Natural killer cell (primary cell): Measurements from ENCODE around the gene KLHL8. TPM values are rescaled to one million over a fixed set of nuclear protein-coding genes. Genes with fewer than 3 reads are reported as not detected.

Experiments
- ATAC-seq, 3 donors: fragments of 150-1000 bp in 2 of 3; fragments of 200-7000 bp in 1 of 3; cut with Tn5 transposase; 1 replicate in 1 of 3; 2 replicates in 2 of 3; pipeline ENCODE4 v1.10.0; 2021; ENCODE audit warnings: mild to moderate bottlenecking in 2 of 3, moderate library complexity in 2 of 3
- DNase-seq, 2 donors: peaks; one replicate each; pipeline versions ENCODE4 v3.0.0 to v3.0.0-alpha.2; 2013 to 2021; ENCODE audit warnings: mixed read lengths in 1 of 2
- H3K27ac ChIP-seq: one replicate; pipeline ENCODE4 v1.5.1; 2013; ENCODE audit warnings: mild to moderate bottlenecking, low read length
- H3K27me3 ChIP-seq: one replicate; pipeline ENCODE4 v1.6.1; 2013; ENCODE audit warnings: low read length; ENCODE audit not compliant: control insufficient read depth, insufficient read depth
- H3K36me3 ChIP-seq: one replicate; pipeline ENCODE4 v1.6.1; 2013; ENCODE audit warnings: low read length; ENCODE audit not compliant: control insufficient read depth, insufficient read depth
- H3K4me1 ChIP-seq: one replicate; pipeline ENCODE4 v1.6.1; 2013; ENCODE audit warnings: low read length; ENCODE audit not compliant: control insufficient read depth, insufficient read depth
- H3K4me3 ChIP-seq: one replicate; pipeline ENCODE4 v1.5.1; 2013; ENCODE audit warnings: low read length
- H3K9me3 ChIP-seq: one replicate; pipeline ENCODE4 v1.6.1; 2013; ENCODE audit warnings: low read length; ENCODE audit not compliant: control insufficient read depth, insufficient read depth
- H3K27ac Mint-ChIP-seq, 2 donors: one replicate each; pipeline ENCODE4 v1.8.0; 2022; ENCODE audit warnings: mild to moderate bottlenecking in 2 of 2, mixed read lengths in 2 of 2, moderate library complexity in 1 of 2
- H3K27me3 Mint-ChIP-seq, 2 donors: one replicate each; pipeline ENCODE4 v1.8.0; 2022; ENCODE audit warnings: low read depth in 2 of 2, mixed read lengths in 2 of 2
- H3K36me3 Mint-ChIP-seq: one replicate; pipeline ENCODE4 v1.8.0; 2022; ENCODE audit warnings: mixed read lengths
- H3K4me1 Mint-ChIP-seq, 2 donors: one replicate each; pipeline ENCODE4 v1.8.0; 2022; ENCODE audit warnings: mixed read lengths in 2 of 2
- H3K4me3 Mint-ChIP-seq: one replicate; pipeline ENCODE4 v1.8.0; 2022; ENCODE audit warnings: mild to moderate bottlenecking, moderate library complexity, mixed read lengths
- H3K9me3 Mint-ChIP-seq, 2 donors: one replicate each; pipeline ENCODE4 v1.8.0; 2022; ENCODE audit warnings: mixed read lengths in 2 of 2
- WGBS: methylation state at CpG from one replicate; pipeline ENCODE4 v1.1.7; 2013; ENCODE audit warnings: missing lambda C conversion rate; ENCODE audit not compliant: insufficient coverage; 5-methylcytosine and 5-hydroxymethylcytosine counted together
- intact Hi-C: fragments of 100-400 bp; cut with micrococcal nuclease; formaldehyde crosslinking; loops from one replicate; pipeline ENCODE4 v1.14.2; 2022
- total RNA-seq, 4 donors: library from RNA; stranded (reverse); fragments of 120-200 nt in 1 of 4; gene quantifications; one replicate each; pipeline versions ENCODE4 v1.2.3 to v1.2.4, GENCODE V29; 2013 to 2022
- TF ChIP-seq, protein P1 (sequence below): fragments of 200-600 bp; IDR thresholded peaks from one replicate; pipeline ENCODE4 v1.8.0; 2022; ENCODE audit warnings: antibody characterized with exemption

The KLHL8 gene
- total RNA-seq, 3 donors from 2014 or later (not counting 1 experiment from before 2014, with no cell fraction given) = 8.3 to 11.2 (median 9.1) TPM

DNA sequence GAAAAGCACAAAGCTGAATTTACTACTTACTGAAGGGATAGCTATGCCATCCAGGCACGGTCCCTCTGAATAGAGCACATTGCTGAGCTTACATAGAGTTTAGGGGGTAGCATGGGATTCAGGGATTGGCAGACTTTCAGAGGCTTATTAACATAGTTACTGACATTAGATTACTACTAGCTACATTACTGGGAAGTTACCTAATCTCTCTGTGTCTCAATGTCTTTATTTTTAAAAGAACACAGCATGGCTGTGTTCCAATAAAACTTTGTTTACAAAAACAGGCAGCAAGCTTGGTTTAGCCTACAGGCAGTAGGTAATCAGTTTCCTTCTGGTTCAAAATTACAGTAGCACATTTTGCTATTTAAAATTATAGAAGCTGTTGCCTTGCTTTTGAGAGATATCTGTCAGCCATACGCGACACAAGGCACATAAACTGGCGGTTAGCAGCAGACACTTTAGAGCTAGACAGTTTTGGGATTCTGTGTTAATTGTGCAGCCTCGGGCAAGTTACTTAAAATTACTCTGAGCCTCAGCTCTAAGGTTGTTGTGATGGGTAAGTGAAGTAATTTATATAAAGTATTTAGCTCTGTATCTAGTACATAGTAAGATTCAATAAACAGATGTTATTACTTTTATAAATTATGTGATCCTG, 6.9 kb downstream of the KLHL8 start:
- intact Hi-C loops = no loop called here
- Mint-ChIP-seq H3K4me3 (no peak overlapping the region), H3K36me3 (no peaks in the 10 kb centered on the region), H3K27me3 (no peaks in the 10 kb centered on the region), H3K9me3 (no peaks in the 10 kb centered on the region), H3K4me1 (peaks cover 13 to 16% of the 10 kb centered on the region in 2 donors), H3K27ac (no peak overlapping the region)
- H3K27me3 ChIP-seq = no peaks in the 10 kb centered on the region
- no peaks in the 10 kb centered on the region for H3K9me3 ChIP-seq
- no peak overlapping the region for H3K4me3 ChIP-seq
- DNase-seq = no peak
- no peak for ATAC-seq
- no peak overlapping the region for H3K27ac ChIP-seq
- TF ChIP-seq, protein P1, sequence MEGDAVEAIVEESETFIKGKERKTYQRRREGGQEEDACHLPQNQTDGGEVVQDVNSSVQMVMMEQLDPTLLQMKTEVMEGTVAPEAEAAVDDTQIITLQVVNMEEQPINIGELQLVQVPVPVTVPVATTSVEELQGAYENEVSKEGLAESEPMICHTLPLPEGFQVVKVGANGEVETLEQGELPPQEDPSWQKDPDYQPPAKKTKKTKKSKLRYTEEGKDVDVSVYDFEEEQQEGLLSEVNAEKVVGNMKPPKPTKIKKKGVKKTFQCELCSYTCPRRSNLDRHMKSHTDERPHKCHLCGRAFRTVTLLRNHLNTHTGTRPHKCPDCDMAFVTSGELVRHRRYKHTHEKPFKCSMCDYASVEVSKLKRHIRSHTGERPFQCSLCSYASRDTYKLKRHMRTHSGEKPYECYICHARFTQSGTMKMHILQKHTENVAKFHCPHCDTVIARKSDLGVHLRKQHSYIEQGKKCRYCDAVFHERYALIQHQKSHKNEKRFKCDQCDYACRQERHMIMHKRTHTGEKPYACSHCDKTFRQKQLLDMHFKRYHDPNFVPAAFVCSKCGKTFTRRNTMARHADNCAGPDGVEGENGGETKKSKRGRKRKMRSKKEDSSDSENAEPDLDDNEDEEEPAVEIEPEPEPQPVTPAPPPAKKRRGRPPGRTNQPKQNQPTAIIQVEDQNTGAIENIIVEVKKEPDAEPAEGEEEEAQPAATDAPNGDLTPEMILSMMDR = no peak
- H3K36me3 ChIP-seq = no peaks in the 10 kb centered on the region
- WGBS = 94% methylated on average over 5 of the region's 5 CpGs
- peaks cover 6% of the 10 kb centered on the region for H3K4me1 ChIP-seq

- Histone ChIP-seq H3K27me3 (no peaks in the 10 kb centered on the region), H3K36me3 (no peaks in the 10 kb centered on the region), H3K4me3 (no peak overlapping the region), H3K27ac (no peak overlapping the region), H3K4me1 (peaks cover 5% of the 10 kb centered on the region), H3K9me3 (no peaks in the 10 kb centered on the region)
- Mint-ChIP-seq H3K4me1 (peaks cover 13 to 16% of the 10 kb centered on the region in 2 donors), H3K27me3 (no peaks in the 10 kb centered on the region), H3K9me3 (no peaks in the 10 kb centered on the region), H3K36me3 (no peaks in the 10 kb centered on the region), H3K4me3 (no peak overlapping the region), H3K27ac (no peak overlapping the region)
- no peak for ATAC-seq
- WGBS = 88% methylated on average over 5 of the region's 5 CpGs
- DNase-seq = no peak
- TF ChIP-seq, protein P1 = no peak
- intact Hi-C loops = no loop called here
These were observed 9.0 kb downstream of the KLHL8 start for GRCh38 chr4:87211249-87211952.

- no peaks in the 10 kb centered on the region for H3K36me3 ChIP-seq
- TF ChIP-seq, protein P1 = no peak
- Mint-ChIP-seq H3K36me3 (no peaks in the 10 kb centered on the region), H3K9me3 (no peaks in the 10 kb centered on the region), H3K4me3 (peak overlapping the region; percentile 90), H3K4me1 (peaks cover 13 to 16% of the 10 kb centered on the region in 2 donors), H3K27me3 (no peaks in the 10 kb centered on the region), H3K27ac (peak overlapping the region; percentile 82 to 90)
- H3K9me3 ChIP-seq = no peaks in the 10 kb centered on the region
- 45% methylated on average over 5 of the region's 6 CpGs for WGBS
- DNase-seq (peak; percentile 27 to 46), ATAC-seq (peak; percentile 81 to 96 (median 93))
- intact Hi-C loops = no loop called here
- peak overlapping the region; percentile 17 for H3K27ac ChIP-seq
- H3K4me3 ChIP-seq = peak overlapping the region; percentile 26
- H3K4me1 ChIP-seq = peaks cover 5% of the 10 kb centered on the region
- no peaks in the 10 kb centered on the region for H3K27me3 ChIP-seq
These were observed 10.7 kb downstream of the KLHL8 start for GRCh38 chr4:87209696-87210095.
